Activated CD4-positive, CD25-positive, alpha-beta regulatory T cell treated with anti-CD3 and anti-CD28 coated beads, Interleukin-2, amount 50 U/mL, for 72 hours (primary cell): Measurements from ENCODE around the gene ADAM12.
"Not testable (repeated sequence)": the region's sequence is repeated elsewhere in the genome, so short reads cannot be mapped to it uniquely, and the experiment has no call there.

Experiments
- DNase-seq: peaks from one replicate; pipeline ENCODE4 v3.0.0; 2021

The ADAM12 gene

DNA sequence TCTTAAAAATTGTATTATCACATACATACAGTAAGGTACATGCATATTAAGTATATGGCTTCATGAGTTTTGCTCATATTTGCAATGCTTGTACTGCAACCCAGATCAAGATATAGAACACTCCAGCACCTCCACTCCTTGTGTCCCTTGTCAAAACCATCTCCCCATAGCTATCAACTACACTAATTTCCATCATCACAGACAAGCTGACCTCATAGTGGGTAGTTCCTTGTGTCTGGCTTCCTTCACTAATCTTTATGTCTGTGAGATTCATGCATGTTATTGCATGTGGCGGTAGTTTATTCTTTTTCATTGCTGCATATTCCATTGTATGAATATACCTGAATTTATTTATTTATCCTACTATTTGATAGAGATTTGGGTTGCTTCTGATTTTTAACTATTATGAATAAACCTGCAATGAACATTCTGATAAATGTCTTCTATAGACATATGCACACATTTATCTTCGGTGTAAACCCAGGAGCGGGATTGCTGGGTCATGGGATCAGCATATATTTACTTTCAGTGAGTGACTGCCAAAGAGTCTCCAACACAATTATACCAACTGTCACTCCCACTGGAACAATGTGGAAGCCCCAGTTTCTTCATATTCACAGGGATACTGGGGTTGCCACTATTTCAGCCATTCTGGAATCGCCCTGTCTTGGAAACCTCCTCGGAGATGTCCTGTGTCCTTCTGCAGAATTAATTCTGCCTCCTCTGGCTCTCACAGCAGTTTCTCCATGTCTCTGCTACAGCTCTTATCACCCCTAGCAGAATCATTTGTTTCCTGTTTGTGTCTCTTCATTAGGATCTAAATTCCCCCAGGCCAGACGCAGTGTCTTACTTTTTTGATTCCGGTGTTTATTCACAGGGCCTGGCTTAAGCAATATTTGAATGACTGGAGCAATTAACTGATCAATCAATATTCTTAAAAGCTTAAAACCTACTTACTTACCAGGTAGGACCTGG lies 14.7 kb upstream of the ADAM12 start:
- no peak for DNase-seq

DNA sequence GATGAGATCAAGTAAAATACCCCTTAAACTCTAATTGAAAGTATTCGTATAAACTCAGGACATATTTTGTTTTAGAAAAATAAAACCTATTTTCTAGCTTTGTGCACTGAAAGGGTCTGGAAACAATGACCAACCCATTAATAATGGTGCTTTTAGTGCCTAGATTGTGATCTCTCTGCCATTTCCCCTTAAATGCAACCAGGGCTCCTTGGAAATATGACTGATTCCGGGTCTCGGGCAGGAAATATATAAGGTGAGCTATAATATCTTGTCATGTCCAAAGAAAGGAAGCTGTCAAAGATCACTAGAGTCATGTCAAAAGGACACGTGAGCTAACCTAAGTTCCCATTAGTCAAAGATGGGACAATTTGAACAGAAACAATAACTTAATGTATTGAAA lies 12.4 kb upstream of the ADAM12 start:
- no peak for DNase-seq

DNA sequence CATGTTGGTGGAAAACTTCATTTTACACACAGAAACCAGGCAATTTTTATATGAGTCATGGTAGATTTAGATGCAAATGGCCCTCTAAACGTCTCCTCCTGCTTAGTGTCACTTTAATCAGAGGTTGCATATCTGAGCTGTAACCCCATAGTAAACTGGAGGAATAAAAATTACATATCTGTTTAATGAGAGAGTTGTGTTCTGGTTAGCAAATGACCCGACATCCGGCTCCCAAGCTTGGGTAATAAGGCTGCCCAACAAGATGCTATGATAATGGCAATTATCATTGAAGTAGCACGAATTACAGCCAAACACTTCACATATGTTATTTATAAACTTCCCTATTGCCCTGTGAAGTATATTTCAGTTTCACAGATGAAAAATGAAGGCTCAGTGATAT lies 10.6 kb upstream of the ADAM12 start:
- DNase-seq, result no peak

DNA sequence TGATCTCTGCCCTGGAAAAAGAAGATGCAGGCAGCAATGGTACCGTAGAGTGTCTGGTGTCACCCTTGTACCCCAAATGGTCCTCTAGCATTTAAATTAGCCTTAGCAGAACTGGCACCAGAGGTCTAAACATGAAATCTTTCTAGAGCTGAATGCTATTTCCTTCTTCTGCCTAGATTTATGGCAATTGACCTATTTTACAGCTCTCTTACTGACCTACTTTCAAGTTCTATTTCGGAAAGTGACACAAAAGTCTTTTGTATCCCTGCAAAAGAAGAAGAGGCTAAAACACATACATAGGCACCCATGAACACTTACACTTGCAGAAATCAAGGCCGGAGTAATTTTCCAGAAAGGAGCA lies 10.1 kb upstream of the ADAM12 start:
- no peak for DNase-seq

DNA sequence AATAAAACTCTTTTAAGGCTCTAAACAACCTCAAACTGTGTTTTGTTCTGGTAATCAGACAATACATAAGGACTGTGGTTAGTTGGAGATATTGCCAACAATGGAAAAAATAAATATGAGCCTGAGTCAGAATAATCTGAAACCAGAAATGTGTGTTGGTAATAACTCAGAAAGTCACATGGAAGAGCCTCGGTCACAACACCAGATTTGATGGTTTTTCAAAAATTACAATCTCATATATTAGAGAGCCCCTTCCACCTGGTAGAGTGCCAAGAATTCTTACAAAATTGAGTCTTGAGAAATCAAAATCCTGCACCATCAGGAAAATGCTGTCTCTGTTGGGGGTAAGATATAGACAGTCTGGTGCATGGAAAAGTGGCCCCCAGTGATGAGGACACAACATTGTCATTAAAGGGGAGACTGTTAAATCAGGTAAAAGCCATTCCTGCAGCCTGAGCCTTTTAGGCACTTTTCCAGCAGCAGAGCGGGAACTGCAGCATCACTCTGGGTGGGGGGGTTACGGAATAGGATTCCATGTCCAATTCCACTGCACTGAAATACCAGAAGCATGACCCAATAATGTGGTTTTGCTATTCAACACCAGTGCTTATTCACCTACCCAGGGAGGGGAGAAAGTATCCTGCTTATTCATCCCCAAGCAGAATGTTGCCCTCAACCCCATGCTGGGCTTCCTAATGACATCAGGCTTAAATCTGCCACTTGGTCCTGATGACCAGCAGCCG lies 9.5 kb upstream of the ADAM12 start:
- DNase-seq, result no peak

DNA sequence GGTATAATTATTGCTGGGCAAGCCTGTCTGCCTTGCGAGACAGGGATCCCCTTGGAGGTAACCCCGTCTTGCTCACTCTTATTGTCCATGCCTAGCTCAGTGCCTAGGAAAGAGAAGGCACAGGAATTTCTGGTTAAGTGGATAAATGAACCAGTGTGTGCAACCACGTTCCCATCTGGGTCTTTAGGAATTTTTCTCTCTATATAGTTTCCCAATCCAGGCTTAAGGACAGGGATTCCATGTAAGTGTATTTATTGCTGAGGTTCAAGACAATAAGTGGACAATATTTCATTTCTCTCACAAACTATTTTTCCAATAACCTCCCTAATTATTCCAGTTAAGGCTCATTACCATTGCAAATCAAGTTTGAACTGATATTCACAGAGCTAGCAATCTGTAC lies 8.9 kb upstream of the ADAM12 start:
- DNase-seq, result no peak

DNA sequence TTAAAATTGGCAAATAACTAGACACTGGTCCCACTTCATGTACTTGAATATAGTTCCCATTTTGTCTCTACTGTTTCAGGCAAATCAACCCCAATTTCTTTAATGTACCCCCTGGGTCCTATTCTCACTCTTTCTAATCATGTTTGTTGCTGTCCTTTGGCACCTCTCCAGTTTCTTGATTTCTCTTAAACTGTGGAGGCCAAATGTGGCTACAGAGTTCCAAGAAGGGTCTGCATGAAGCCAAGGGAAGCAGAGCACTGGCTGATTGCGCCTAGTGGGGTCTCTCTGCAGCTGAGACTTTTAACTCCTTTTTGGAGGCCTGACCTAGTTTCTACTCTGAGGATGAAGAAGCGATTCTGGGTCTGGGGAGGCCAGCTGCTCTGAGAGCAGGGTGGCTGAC lies 6.7 kb upstream of the ADAM12 start:
- DNase-seq, result no peak

DNA sequence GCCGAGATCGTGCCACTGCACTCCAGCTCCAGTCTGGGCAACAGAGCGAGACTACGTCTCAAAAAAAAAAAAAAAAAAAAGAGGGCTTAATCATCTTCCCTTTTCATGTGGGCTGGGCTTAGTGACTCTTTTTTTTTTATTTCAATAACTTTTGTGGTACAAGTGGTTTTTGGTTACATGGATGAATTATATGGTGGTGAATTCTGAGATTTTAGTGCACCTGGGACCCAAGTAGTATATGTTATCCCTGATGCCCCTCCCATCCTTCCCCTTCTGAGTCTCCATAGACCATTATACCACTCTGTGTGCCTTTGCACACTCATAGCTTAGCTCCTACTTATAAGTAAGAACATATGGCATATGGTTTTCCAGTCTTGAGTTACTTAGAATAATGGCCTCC lies 4.8 kb upstream of the ADAM12 start:
- no peak for DNase-seq

DNA sequence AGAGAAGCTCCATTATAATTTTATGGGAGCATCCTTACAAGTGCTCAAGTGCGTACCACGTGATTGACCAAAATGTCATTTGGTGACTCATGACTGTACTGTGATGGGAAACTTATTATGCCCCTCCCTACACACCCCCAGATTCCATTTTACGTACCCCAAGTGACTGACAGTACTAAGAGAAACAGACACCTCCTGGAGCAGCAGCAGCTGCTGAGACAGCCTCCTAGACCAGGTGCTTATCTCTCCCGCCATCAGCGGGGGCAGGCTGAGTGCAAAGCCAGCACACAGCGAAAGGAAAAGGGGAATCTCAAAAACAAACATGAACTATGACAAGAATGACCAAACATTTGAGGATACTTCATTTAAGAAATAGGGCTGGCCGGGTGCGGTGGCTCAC lies 4.2 kb upstream of the ADAM12 start:
- no peak for DNase-seq

DNA sequence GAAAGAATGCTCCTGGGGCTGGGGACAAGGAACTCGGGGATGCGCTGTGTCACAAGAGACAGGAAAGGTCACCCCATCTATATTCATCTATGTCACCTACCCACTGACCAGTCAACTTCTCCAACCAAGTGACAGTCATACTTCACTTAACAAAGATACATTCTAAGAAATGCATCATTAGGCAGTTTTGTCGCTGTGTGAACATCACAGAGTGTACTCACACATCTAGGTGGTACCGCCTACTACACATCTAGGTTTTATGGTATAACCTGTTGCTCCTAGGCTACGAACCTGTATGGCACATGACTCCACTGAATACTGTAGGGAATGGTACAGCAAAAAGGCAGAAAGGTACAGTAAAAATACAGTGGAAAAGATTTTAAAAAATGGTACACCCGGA lies 3.8 kb upstream of the ADAM12 start:
- no peak for DNase-seq

DNA sequence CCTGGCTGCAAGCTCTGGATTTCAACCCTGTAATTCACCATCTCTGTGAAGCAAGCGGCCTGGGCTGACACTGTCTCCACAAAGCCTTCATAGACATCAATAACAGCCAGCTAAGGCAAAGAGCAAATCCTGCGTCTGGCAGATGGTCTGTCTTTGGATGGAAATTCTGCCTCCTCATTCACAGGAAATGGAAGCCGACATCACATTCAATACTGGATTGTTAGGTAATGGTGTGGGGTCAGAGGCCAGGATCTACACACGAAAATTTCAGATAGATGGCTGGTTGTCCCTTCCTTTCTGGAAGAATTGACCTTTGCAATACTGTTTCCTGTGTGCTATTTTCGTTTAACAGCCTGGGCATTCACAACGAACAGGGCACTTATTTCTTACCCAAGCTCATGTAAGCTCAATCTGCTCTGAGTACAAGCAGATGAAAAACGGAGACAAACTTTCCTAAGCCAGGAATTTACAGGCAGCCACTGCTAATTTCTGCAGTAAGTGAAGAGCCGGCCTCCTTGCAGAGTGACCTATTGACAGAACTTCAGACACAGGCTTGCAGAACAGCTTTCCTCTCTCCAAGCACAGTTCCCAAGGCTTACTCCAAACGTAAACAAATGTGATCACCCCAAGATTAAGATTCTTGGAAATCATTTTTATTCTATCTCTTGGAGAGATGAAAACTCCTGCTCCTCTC lies 3.1 kb upstream of the ADAM12 start:
- no peak for DNase-seq

DNA sequence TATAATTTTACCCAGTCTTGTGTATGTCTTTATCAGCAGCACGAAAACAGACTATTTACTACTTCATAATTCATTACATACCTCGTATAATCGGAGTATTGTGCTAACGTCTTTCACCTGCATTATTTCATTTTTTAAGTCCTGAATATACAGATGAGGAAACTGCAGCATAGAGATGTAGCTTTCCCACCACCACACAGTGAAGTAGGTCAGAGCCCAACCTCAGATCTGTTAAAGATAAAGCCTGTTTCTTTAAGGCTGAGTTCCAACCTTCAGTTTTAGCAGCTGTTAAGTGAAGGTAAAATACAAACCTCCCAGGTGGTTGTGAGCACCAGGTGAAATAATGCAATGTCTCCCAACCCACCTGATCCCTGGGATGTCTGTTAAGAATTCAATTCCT lies 2.0 kb upstream of the ADAM12 start:
- no peak for DNase-seq

DNA sequence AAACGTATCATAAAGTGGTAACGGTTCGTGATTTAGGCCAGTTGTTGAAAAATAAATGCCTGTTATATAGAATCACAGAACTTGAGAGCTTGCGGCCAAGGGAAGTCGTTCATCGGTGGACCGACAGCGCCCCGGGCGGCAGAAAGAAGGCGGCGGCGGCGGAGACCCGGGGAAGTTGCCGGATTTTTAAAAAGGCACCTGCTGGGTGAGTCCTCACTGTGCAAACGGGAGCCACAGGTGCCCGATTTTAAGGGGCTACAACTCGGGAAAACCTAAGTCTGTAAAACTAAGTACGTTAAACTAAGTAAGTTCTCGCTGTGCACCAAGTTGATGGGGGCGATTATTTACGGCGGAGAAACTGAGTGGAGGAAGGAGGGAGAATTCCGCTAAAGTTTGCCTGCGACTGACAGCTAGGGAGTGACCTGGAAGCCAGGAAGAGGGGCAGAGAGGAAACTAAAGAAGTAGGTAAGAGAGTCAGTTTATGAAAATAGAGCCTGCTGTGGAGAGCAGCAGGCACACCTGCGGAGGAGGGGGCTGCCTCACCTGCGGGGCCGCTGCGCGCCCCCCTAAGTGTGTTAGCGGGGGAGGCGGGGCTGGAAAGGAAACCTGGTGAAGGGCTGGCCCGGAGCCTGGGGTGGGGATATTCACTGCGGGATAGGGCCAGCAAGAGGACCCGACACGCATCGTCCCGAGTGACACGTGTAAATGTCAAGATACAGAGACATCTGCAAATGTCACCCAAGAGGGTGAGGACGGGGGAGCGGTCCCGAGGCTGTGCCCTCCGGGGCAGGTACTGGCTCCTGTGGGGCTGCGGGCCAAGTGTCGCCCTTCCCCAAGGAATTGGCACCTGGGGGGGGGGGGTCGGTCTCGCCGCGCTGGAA lies 996 bp downstream of the ADAM12 start:
- DNase-seq, result peak; percentile 35

DNA sequence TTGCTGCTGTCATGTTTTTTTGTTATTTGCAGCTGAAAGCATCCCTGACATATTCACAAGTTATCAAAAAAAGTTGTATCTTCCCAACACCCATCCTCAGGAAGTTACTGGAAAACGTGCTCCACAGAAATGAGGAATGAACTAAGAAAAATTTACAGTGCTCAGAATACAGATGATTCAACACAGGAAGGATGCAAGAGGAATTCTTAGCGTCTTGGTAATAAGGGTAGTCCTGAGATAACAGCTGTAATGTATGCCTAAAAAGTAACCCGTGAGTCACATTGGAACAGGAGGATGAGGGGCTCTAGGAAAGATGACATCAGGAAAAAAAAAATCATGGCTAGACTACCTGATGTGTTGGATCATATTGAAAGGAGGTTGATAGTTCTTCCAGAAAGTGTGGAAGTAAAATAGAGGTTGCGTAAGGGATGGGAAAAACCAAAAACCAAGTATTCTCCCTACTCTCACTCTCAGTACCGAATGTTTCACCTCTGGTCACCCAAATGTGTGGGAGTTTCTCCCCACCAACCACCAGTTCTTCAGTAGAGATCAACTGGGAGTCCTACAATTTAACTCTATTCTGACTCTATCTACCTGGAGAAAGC lies 3.9 kb downstream of the ADAM12 start:
- DNase-seq, result no peak

DNA sequence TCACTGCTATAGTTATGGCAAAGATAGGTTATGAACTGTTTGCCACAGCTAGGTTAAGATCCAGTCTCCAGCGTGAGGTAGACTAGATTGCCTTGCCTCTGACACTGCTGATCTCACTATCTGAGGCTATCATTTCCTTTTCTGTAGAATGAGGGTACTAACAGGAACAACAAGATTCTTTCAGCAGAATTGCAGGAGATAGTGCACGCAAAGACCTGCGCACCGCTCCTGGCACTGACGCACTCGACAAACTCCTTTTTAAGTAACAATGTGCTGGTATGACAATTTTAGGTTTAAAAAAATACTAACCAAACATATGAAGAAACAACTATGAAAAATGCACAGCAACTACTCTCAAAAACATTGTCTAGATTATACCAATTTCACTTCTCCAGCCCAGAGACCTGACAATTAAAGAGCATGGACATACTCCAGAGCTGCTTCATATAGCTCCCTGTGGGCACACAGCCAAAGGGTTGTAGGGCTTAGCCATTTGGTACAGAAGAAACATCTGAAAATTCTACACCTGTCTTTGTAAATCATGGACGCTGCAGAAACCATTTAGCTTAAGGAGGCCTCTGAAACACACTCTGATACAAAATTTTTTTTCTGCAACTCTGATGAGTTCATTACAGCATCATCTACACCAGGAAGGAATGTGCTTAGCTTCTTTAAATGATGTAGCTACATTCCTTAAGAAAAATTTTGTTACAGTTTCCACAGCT lies 7.8 kb downstream of the ADAM12 start:
- DNase-seq, result no peak

DNA sequence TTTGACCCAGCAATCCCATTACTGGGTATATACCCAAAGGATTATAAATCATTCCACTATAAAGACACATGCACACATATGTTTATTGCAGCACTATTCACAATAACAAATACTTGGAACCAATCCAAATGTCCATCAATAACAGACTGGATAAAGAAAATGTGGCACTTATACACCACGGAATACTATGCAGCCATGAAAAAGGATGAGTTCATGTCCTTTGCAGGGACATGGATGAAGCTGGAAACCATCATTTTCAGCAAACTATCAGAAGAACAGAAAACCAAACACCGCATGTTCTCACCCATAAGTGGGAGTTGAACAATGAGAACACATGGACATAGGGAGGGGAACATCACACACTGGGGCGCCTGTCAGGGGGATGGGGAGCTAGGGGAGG lies 9.1 kb downstream of the ADAM12 start:
- DNase-seq, result not testable (repeated sequence)

DNA sequence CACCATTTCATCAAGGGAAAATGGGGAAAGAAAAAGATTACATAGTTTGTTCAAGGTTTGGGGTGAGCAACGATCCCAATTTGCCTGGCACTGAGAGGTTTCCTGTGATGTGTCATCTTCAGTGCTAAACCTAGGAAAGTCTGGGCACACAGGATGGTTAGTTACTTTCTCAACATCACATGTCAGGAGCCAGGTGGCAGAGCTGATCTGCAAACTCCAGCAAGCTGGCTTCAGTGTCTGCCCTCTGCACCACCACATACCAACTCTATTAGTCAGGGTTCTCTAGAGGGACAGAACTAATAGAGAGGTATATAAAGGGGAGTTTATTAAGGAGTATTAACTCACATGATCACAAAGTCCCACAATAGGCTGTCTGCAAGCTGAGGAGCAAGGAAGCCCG lies 11.3 kb downstream of the ADAM12 start:
- no peak for DNase-seq

DNA sequence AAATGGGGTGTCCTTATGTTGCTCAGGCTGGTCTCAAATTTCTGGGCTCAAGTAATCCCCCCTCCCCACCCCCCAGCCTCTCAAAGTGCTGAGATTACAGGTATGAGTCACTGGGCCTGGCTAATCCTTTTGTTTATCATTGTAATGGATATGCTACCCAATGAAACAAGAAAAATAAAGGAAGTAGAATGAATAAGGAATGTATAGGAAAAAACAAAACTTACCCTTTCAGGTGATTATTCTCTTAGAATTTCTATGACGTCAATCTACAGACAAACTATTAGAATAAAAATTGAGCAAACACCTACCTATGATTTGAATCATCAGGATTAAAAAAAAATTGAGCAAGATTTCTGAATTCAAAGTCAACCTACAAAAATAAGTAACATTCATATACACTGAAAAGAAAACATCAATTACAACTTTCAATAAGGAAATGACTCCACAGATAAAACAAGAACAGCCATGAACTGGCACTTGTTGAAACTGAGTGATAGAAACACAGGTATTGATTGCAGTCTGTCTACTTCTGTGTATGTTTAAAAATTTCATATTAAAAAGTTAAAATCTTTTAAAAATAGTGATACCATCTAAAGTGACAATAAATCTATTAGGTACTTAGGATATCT lies 12.2 kb downstream of the ADAM12 start:
- no peak for DNase-seq

DNA sequence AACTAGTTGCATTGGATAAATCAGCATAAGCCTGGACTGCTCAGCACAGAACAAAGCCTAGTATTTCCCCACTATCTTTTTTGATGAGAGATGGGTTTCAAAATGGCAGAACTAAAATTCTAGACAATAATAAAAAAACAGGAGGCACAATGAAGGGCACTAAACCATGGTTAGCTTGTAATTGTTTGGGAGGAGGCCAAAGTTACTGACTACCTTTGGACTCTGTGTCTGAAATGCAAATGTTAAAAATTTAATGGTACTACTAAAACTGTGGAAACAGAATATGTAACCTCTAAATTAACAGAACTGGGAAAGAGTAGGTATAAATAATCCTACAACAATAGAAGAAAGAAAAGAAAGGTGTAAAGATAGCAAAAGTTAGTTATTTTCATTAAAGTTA lies 13.0 kb downstream of the ADAM12 start:
- no peak for DNase-seq

DNA sequence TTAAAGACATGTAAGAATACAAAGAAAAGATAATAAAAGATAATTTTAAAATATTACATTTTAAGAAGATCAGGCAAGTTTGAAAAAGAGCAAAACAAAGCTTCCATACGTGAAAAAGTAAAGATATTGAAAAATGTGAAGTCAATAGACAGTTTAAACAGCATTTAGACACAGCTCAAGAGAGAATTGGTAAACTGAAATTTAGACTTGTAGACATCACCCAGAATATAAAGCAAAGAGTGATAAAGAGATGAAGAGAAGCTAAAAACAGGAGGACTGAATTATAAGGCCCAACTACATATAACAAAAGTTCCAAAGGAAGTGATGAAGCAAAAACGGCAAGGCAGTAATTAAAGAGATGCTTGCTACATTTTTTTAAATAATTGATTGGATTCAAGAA lies 13.8 kb downstream of the ADAM12 start:
- no peak for DNase-seq

DNA sequence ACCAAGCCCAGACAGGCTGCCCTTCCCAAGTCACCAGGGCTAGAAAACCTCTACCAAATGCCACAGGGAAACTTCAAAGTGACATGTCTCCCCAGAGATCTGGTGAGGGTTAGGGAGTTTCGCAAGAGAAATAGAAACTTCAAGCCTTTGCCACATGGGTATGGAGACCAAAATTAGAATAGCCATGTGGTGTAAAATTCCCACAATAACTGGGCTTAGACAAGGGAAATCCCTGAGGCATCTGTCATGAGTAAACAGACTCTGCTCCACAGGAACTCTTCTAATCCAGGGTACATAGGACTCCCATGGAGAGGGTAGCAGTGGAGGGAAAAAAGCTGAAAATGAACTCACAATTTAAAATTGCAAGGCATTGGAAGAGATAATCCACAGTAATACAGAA lies 14.3 kb downstream of the ADAM12 start:
- DNase-seq, result no peak
